NCI-H2171 treated with DMSO at 0.1 percent for 48 hours (cell line): ENCODE measurements around the gene CITED1.
A peak's percentile ranks its signal among the peaks of the same experiment; 100 is the strongest.

Source experiments
- DNase-seq: peaks from one replicate; lab custom pipeline; 2025; lab: John Stamatoyannopoulos, UW

Gene CITED1

GRCh38 chrX:72270316-72270866 lies 35.3 kb downstream of the CITED1 start:
- DNase-seq, result no peak

GRCh38 chrX:72269671-72270251 lies 36.0 kb downstream of the CITED1 start:
- no peak for DNase-seq

GRCh38 chrX:72268597-72269365 lies 36.9 kb downstream of the CITED1 start:
- no peak for DNase-seq

GRCh38 chrX:72265263-72265662 lies 40.5 kb downstream of the CITED1 start:
- DNase-seq, result no peak

GRCh38 chrX:72262077-72262476 lies 43.6 kb downstream of the CITED1 start:
- no peak for DNase-seq

GRCh38 chrX:72260448-72260847 lies 45.3 kb downstream of the CITED1 start:
- DNase-seq, result no peak

- DNase-seq, result peak; percentile 15
Observed at GRCh38 chrX:72258174-72258573, 47.5 kb downstream of the CITED1 start.

GRCh38 chrX:72255864-72256263 lies 49.9 kb downstream of the CITED1 start:
- DNase-seq, result no peak

- DNase-seq, result peak; percentile 8
Observed at GRCh38 chrX:72255445-72255844, 50.3 kb downstream of the CITED1 start.

GRCh38 chrX:72254816-72255215 lies 50.9 kb downstream of the CITED1 start:
- no peak for DNase-seq

GRCh38 chrX:72253686-72254085 lies 52.0 kb downstream of the CITED1 start:
- no peak for DNase-seq
